Spleen (tissue), 11 donors: ENCODE measurements around the gene SLC6A7. TPM values are rescaled to one million over a fixed set of nuclear protein-coding genes. Genes with fewer than 3 reads are reported as not detected.

Experiments
- DNase-seq: peaks from one replicate; pipeline ENCODE4 v3.0.0-alpha.2; 2020
- H3K27ac ChIP-seq, 8 donors: fragments of 200-600 bp; sonication (generic) in 7 of 8; 1 replicate in 4 of 8; 2 replicates in 4 of 8; pipeline versions ENCODE4 v1.5.0 to v1.8.0; 2016 to 2021; ENCODE audit warnings: inconsistent platforms in 4 of 8, mild to moderate bottlenecking in 4 of 8, moderate library complexity in 1 of 8
- H3K27me3 ChIP-seq, 7 donors: fragments of 200-600 bp; sonication (generic) in 6 of 7; replicated peaks in 1 of 7; 1 replicate in 4 of 7; 2 replicates in 3 of 7; pipeline versions ENCODE4 v1.5.0 to v1.8.0; 2016 to 2021; ENCODE audit warnings: inconsistent platforms in 3 of 7, mild to moderate bottlenecking in 1 of 7
- H3K36me3 ChIP-seq, 6 donors: fragments of 200-600 bp; sonication (generic) in 5 of 6; 1 replicate in 4 of 6; 2 replicates in 2 of 6; pipeline versions ENCODE4 v1.5.0 to v1.8.0; 2016 to 2021; ENCODE audit warnings: inconsistent platforms in 2 of 6
- H3K4me1 ChIP-seq, 6 donors: fragments of 200-600 bp; sonication (generic) in 5 of 6; 1 replicate in 3 of 6; 2 replicates in 3 of 6; pipeline versions ENCODE4 v1.5.0 to v1.8.0; 2016 to 2021; ENCODE audit warnings: inconsistent platforms in 3 of 6
- H3K4me3 ChIP-seq, 8 donors: fragments of 200-600 bp; sonication (generic) in 7 of 8; 1 replicate in 4 of 8; 2 replicates in 4 of 8; pipeline versions ENCODE4 v1.5.0 to v1.8.0; 2016 to 2021; ENCODE audit warnings: inconsistent platforms in 4 of 8, mild to moderate bottlenecking in 4 of 8, moderate library complexity in 2 of 8
- H3K9me3 ChIP-seq, 8 donors: fragments of 200-600 bp; sonication (generic) in 7 of 8; 1 replicate in 4 of 8; 2 replicates in 4 of 8; pipeline versions ENCODE4 v1.5.0 to v1.8.0; 2016 to 2021; ENCODE audit warnings: inconsistent platforms in 4 of 8
- POLR2A ChIP-seq, 3 donors: fragments of 450-650 bp; IDR thresholded peaks; one replicate each; pipeline ENCODE4 v1.5.1; 2017; ENCODE audit warnings: antibody characterized with exemption in 3 of 3, mild to moderate bottlenecking in 1 of 3
- POLR2AphosphoS5 ChIP-seq, 3 donors: sonication (generic); formaldehyde crosslinking; IDR thresholded peaks; one replicate each; pipeline ENCODE4 v1.5.1; 2017; ENCODE audit warnings: antibody characterized with exemption in 3 of 3
- WGBS, 5 donors: extraction: QIAGEN DNeasy Blood & Tissue Kit in 3 of 5; methylation state at CpG; one replicate each; pipeline versions ENCODE4 v1.1.5 to v1.1.7; 2013 to 2018; 5-methylcytosine and 5-hydroxymethylcytosine counted together
- intact Hi-C: fragments of 100-400 bp; cut with DNase I; formaldehyde crosslinking; loops from one replicate; pipeline ENCODE4 v1.15.0; 2023; ENCODE audit warnings: low total_unique reads
- polyA plus RNA-seq, 3 donors: library from polyadenylated mRNA; stranded (reverse); fragments of 200-250 nt; gene quantifications; one replicate each; pipeline ENCODE4 v1.2.1, GENCODE V29; 2013
- total RNA-seq, 7 donors: library from RNA; depleted of rRNA in 3 of 7; stranded (reverse); fragments of >200 nt in 3 of 7; fragmentation: NEBNext Ultra II Directional in 4 of 7; extraction: Animal tissue kit (Norgen Biotek cat#: 25700) in 4 of 7; gene quantifications; one replicate each; pipeline versions ENCODE4 v1.1.0 to v1.2.1, GENCODE V29; 2016 to 2021
- TF ChIP-seq, protein P1 (sequence below), 11 experiments: fragments of 200-600 bp in 7 of 11; fragments of 450-650 bp in 4 of 11; sonication (generic) in 4 of 11; IDR thresholded peaks in 8 of 11; conservative IDR thresholded peaks in 3 of 11; 1 replicate in 7 of 11; 2 replicates in 4 of 11; pipeline versions ENCODE4 v1.4.0 to v1.8.0; 2016 to 2021; ENCODE audit warnings: antibody characterized with exemption in 11 of 11, inconsistent platforms in 4 of 11, mild to moderate bottlenecking in 1 of 11
- donor health status: healthy with polysubstance abuse.
- donor health status: DM: no; HTN: no; CAD: no; lungs with moderate emphysema.
- donor health status: DM: no; HTN: no; CAD: no.
- donor health status: Bipolar disorder and iron deficiency.
- donor health status: healthy.
- donor health status: DM: no; HTN: no; CAD: no.
- donor health status: DM: yes; HTN: yes; CAD: no.

SLC6A7 gene
- total and polyA plus RNA-seq, 10 donors: 0.03 to 0.10 TPM; not detected in 8

DNA sequence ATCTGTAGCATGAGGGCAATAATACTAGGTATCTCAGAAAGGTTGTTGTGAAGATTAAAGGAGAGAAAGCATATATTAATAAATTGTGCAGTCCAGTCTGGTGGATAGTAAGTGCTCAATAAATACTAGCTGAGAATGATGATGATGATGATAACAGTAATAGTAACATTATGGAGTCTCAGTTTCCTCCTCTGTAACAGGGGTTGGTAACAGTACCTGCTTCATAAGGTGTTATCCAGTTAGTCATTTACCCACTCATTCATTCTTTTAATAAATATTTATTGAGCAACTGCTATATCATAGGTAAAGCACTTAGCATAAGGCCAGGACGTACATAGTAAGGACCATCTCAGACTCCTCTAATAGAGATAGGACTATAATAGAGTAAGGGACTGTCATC lies 7.6 kb downstream of the SLC6A7 start:
- no peak for DNase-seq
- no peak for TF ChIP-seq POLR2AphosphoS5 (IDR thresholded peaks at IDR 0.05)
- TF ChIP-seq POLR2A (IDR thresholded peaks at IDR 0.05): no peak
- TF ChIP-seq, protein P1, sequence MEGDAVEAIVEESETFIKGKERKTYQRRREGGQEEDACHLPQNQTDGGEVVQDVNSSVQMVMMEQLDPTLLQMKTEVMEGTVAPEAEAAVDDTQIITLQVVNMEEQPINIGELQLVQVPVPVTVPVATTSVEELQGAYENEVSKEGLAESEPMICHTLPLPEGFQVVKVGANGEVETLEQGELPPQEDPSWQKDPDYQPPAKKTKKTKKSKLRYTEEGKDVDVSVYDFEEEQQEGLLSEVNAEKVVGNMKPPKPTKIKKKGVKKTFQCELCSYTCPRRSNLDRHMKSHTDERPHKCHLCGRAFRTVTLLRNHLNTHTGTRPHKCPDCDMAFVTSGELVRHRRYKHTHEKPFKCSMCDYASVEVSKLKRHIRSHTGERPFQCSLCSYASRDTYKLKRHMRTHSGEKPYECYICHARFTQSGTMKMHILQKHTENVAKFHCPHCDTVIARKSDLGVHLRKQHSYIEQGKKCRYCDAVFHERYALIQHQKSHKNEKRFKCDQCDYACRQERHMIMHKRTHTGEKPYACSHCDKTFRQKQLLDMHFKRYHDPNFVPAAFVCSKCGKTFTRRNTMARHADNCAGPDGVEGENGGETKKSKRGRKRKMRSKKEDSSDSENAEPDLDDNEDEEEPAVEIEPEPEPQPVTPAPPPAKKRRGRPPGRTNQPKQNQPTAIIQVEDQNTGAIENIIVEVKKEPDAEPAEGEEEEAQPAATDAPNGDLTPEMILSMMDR (IDR thresholded peaks at IDR 0.05 in 8 of 11, conservative IDR thresholded peaks at IDR 0.05 in 3 of 11): no peak
- H3K27me3 ChIP-seq: peaks cover 0 to 33% (median 0%) of the 10 kb centered on the region in 7 donors
- H3K4me3 ChIP-seq: no peak overlapping the region
- H3K9me3 ChIP-seq: no peaks in the 10 kb centered on the region
- WGBS, 5 donors: 86 to 100% (median 94%) methylated on average over 1 of the region's 1 CpG
- intact Hi-C loops: no loop called here
- no peaks in the 10 kb centered on the region for H3K36me3 ChIP-seq
- no peaks in the 10 kb centered on the region for H3K4me1 ChIP-seq
- no peak overlapping the region for H3K27ac ChIP-seq

DNA sequence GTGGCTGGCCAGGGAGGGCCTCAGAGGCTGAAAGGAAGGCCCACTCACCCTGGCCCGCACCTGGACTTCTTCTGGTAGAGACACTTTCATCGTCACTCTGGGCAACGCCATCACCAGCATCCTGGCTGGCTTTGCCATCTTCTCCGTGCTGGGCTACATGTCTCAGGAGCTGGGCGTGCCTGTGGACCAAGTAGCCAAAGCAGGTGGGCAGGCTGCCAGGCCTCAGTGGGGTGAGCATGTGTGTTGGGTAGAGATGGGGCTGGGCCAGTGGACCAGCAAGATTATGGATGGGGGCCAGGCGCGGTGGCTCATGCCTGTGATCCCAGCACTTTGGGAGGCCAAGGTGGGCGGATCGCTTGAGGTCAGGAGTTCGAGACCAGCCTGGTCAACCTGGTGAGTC lies 12.6 kb downstream of the SLC6A7 start:
- Histone ChIP-seq H3K9me3 (no peaks in the 10 kb centered on the region), H3K27me3 (peaks cover 0 to 17% (median 0%) of the 10 kb centered on the region in 7 donors), H3K4me1 (no peaks in the 10 kb centered on the region), H3K36me3 (no peaks in the 10 kb centered on the region), H3K27ac (no peak overlapping the region), H3K4me3 (no peak overlapping the region)
- intact Hi-C loops: no loop called here
- TF ChIP-seq, protein P1 (IDR thresholded peaks at IDR 0.05 in 8 of 11, conservative IDR thresholded peaks at IDR 0.05 in 3 of 11): no peak
- TF ChIP-seq POLR2A (IDR thresholded peaks at IDR 0.05): no peak
- TF ChIP-seq POLR2AphosphoS5 (IDR thresholded peaks at IDR 0.05): no peak
- 85 to 93% (median 92%) methylated on average over 10 of the region's 10 CpGs for WGBS, 5 donors
- DNase-seq: no peak

DNA sequence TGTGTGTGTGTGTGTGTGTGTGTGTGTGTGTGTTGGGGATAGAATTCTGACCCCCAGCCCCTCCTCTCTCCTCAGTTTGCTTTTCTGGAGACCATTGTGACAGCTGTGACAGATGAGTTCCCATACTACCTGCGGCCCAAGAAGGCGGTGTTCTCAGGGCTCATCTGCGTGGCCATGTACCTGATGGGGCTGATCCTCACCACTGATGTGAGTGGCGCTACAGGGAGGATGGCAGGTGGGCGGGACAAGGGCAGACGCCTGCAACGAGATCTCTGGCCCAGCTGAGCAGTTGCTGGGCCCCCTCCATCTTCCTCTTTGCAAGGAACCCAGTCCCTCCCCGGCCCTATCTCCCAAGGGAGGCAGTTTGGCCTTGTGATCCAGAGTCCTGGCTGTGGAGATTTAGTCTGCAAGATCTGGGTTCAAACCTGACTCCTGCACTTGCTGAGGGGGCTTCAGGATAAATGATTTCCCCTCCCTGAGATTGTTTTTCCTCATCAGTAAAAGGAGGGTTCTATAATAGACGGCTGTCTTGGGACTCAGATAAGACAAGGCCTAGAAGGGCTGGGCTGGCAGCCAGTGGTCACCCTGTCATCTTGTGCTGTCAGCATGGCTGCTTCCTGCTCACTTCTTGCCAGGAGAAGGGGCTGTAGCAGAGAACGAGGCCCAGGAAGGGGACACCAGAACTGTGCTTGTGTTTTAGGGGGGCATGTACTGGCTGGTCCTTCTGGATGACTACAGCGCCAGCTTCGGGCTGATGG lies 14.1 kb downstream of the SLC6A7 start:
- TF ChIP-seq POLR2A (IDR thresholded peaks at IDR 0.05) (no peak), POLR2AphosphoS5 (IDR thresholded peaks at IDR 0.05) (no peak)
- TF ChIP-seq, protein P1 (IDR thresholded peaks at IDR 0.05 in 8 of 11, conservative IDR thresholded peaks at IDR 0.05 in 3 of 11): no peak
- Histone ChIP-seq H3K4me3 (no peak overlapping the region), H3K36me3 (no peaks in the 10 kb centered on the region), H3K27me3 (peaks cover 0 to 27% (median 3%) of the 10 kb centered on the region in 7 donors), H3K9me3 (no peaks in the 10 kb centered on the region), H3K4me1 (peaks cover 0 to 7% (median 2%) of the 10 kb centered on the region in 6 donors), H3K27ac (no peak overlapping the region)
- intact Hi-C loops: no loop called here
- WGBS, 5 donors: 77 to 90% (median 81%) methylated on average over 11 to 12 of the region's 12 CpGs
- DNase-seq: no peak

DNA sequence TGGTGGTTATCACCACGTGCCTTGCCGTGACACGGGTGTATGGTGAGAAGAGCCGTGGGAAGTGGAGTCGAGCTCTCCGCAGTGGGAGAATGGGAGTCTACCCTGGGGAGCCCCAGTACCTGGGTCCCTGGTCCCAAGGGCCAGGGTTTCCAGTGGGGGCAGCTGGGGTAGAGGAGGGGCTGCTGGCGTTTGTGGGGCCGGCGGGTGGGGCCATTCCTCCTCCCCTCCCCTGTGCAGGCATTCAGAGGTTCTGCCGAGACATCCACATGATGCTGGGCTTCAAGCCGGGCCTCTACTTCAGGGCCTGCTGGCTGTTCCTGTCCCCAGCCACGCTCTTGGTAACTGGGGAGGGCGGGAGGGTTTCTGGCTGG lies 14.7 kb downstream of the SLC6A7 start:
- no peak overlapping the region for H3K27ac ChIP-seq
- intact Hi-C loops: no loop called here
- peaks cover 0 to 30% (median 8%) of the 10 kb centered on the region in 7 donors for H3K27me3 ChIP-seq
- no peaks in the 10 kb centered on the region for H3K9me3 ChIP-seq
- no peak overlapping the region for H3K4me3 ChIP-seq
- WGBS, 5 donors: 84 to 95% (median 90%) methylated on average over 10 to 13 of the region's 13 CpGs
- DNase-seq: no peak
- peaks cover 0 to 13% (median 6%) of the 10 kb centered on the region in 6 donors for H3K4me1 ChIP-seq
- TF ChIP-seq POLR2AphosphoS5 (IDR thresholded peaks at IDR 0.05) (no peak), POLR2A (IDR thresholded peaks at IDR 0.05) (no peak)
- TF ChIP-seq, protein P1 (IDR thresholded peaks at IDR 0.05 in 8 of 11, conservative IDR thresholded peaks at IDR 0.05 in 3 of 11): no peak
- no peaks in the 10 kb centered on the region for H3K36me3 ChIP-seq
